Ishikawa (cell line): ENCODE results near the gene STIM1.

Source experiments
- CEBPB ChIP-seq: IDR thresholded peaks from 2 replicates; pipeline ENCODE4 v1.6.1; 2012
- CREB1 ChIP-seq: IDR thresholded peaks from 2 replicates; pipeline ENCODE4 v1.6.1; 2012; ENCODE audit warnings: low read depth
- EGR1 ChIP-seq: IDR thresholded peaks from 2 replicates; pipeline ENCODE4 v1.6.1; 2012
- EP300 ChIP-seq: IDR thresholded peaks from 2 replicates; pipeline ENCODE4 v1.6.1; 2012; ENCODE audit warnings: borderline replicate concordance
- FOXM1 ChIP-seq: IDR thresholded peaks from 2 replicates; pipeline ENCODE4 v1.6.1; 2012; ENCODE audit warnings: low read depth, borderline replicate concordance
- NFIC ChIP-seq: IDR thresholded peaks from 2 replicates; pipeline ENCODE4 v1.6.1; 2012
- RAD21 ChIP-seq: IDR thresholded peaks from 2 replicates; pipeline ENCODE4 v1.6.1; 2012; ENCODE audit warnings: low read depth
- TAF1 ChIP-seq: IDR thresholded peaks from 2 replicates; pipeline ENCODE4 v1.6.1; 2012; ENCODE audit warnings: low read depth, mild to moderate bottlenecking
- TCF12 ChIP-seq: IDR thresholded peaks from 2 replicates; pipeline ENCODE4 v1.6.1; 2012; ENCODE audit warnings: low read depth
- TEAD4 ChIP-seq: IDR thresholded peaks from 2 replicates; pipeline ENCODE4 v1.6.1; 2012
- YY1 ChIP-seq: IDR thresholded peaks from 2 replicates; pipeline ENCODE4 v1.6.1; 2012; ENCODE audit warnings: low read depth
- ZBTB7A ChIP-seq: IDR thresholded peaks from 2 replicates; pipeline ENCODE4 v1.6.1; 2012; ENCODE audit warnings: low read depth
- TF ChIP-seq, protein P1 (sequence below): IDR thresholded peaks from 2 replicates; pipeline ENCODE4 v1.6.1; 2012; ENCODE audit warnings: low read depth, mild to moderate bottlenecking
- TF ChIP-seq, protein P2 (sequence below): IDR thresholded peaks from 2 replicates; pipeline ENCODE4 v1.6.1; 2012
- TF ChIP-seq, protein P3 (sequence below): IDR thresholded peaks from 2 replicates; pipeline ENCODE4 v1.6.1; 2012

Gene STIM1

DNA sequence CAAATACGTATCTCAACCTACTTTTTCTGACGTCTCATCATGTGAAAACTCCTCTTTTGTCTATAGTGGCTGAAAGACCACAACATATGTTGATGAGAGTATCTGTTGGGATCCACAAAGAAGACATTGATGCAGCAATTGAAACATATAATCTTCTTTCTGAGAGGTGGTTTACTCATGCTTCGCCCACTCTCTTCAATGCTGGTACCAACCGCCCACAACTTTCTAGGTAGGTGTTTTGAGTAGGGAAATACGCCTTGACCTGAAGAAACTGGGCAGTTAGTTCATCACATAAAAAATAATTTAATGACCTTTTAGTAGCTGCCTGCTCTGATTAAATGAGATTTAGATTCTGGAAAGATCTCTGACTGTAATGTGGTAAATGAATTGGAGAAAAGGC lies 256.4 kb downstream of the STIM1 start:
- TF ChIP-seq CEBPB (no peak), NFIC (no peak), YY1 (no peak), TAF1 (no peak), ZBTB7A (no peak), TCF12 (no peak)
- TF ChIP-seq, protein P1, sequence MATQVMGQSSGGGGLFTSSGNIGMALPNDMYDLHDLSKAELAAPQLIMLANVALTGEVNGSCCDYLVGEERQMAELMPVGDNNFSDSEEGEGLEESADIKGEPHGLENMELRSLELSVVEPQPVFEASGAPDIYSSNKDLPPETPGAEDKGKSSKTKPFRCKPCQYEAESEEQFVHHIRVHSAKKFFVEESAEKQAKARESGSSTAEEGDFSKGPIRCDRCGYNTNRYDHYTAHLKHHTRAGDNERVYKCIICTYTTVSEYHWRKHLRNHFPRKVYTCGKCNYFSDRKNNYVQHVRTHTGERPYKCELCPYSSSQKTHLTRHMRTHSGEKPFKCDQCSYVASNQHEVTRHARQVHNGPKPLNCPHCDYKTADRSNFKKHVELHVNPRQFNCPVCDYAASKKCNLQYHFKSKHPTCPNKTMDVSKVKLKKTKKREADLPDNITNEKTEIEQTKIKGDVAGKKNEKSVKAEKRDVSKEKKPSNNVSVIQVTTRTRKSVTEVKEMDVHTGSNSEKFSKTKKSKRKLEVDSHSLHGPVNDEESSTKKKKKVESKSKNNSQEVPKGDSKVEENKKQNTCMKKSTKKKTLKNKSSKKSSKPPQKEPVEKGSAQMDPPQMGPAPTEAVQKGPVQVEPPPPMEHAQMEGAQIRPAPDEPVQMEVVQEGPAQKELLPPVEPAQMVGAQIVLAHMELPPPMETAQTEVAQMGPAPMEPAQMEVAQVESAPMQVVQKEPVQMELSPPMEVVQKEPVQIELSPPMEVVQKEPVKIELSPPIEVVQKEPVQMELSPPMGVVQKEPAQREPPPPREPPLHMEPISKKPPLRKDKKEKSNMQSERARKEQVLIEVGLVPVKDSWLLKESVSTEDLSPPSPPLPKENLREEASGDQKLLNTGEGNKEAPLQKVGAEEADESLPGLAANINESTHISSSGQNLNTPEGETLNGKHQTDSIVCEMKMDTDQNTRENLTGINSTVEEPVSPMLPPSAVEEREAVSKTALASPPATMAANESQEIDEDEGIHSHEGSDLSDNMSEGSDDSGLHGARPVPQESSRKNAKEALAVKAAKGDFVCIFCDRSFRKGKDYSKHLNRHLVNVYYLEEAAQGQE: no peak
- TF ChIP-seq, protein P2, sequence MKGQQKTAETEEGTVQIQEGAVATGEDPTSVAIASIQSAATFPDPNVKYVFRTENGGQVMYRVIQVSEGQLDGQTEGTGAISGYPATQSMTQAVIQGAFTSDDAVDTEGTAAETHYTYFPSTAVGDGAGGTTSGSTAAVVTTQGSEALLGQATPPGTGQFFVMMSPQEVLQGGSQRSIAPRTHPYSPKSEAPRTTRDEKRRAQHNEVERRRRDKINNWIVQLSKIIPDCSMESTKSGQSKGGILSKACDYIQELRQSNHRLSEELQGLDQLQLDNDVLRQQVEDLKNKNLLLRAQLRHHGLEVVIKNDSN: no peak

DNA sequence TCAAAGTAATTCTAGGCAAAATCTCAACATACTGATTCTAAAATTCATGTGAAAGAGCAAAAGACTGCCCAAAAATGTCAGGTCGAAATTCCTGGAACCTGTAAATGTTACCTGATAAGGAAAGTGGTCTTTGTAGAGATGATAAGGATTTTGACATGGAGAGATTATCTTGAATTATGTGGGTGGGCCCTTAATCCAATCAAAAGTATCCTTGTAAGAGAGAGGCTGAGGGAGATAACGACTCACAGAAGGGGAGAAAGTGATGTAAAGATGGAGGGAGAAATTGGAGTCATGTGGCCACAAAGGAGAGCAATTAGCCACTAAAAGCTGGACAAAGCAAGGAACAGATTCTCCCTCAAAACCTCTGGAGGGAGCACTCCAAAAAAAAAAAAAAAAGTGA lies 259.7 kb downstream of the STIM1 start:
- TF ChIP-seq EP300 (no peak), EGR1 (no peak), YY1 (no peak), FOXM1 (no peak), NFIC (no peak), ZBTB7A (no peak), RAD21 (no peak), CREB1 (no peak), CEBPB (no peak)
- TF ChIP-seq, protein P3, sequence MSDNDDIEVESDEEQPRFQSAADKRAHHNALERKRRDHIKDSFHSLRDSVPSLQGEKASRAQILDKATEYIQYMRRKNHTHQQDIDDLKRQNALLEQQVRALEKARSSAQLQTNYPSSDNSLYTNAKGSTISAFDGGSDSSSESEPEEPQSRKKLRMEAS: no peak

DNA sequence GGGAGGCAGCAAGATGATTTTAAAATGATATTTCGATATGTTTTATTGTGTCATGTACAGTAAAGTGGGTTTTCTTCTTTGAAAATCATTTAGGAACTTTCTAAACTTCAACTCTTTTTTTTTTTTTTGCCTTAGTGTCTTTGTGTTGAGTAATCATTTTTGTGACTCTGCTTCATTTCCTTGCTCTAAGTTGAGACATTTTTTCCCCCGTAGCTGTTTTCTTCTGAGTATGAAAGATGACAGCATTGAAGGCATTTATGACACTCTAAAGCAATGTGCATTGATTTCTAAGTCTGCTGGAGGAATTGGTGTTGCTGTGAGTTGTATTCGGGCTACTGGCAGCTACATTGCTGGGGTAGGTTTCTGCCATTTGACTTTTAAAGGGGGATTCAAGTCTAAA lies 262.6 kb downstream of the STIM1 start:
- TF ChIP-seq ZBTB7A: no peak
- TF ChIP-seq TEAD4: no peak
- TF ChIP-seq EGR1: no peak
- TF ChIP-seq YY1: no peak

DNA sequence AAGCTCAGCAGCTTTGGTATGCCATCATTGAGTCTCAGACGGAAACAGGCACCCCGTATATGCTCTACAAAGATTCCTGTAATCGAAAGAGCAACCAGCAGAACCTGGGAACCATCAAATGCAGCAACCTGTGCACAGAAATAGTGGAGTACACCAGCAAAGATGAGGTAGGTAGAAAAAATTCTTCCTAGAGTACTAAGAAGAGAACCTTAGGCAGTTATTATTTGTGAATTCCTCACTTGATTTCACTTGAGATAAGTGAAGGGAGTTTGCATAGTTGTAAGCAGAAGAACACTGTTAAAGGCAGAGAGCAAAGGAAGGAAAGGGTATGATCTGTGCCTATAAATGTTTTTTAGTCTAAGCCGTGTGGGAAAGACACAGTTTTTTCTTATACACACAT lies 267.8 kb downstream of the STIM1 start:
- TF ChIP-seq, protein P3: no peak

DNA sequence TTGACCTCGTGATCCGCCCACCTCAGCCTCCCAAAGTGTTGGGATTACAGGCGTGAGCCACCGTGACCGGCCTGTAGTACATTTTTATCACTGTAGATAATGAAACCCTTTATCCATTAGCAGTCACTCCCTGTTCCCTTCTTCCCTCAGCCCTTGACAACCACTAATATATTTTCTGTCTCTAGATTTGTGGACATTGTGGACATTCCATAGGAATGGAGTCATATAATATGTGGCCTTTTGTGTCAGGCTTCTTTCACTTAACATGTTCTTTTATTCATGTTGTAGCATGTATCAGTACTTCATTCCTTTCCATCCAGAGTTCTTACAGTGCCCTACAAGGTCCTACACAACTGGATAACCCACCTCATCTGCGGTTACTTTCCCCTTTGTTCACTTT lies 269.7 kb downstream of the STIM1 start:
- TF ChIP-seq NFIC (no peak), YY1 (no peak), FOXM1 (no peak), TCF12 (no peak), TEAD4 (no peak), ZBTB7A (no peak), RAD21 (no peak), CEBPB (no peak)
- TF ChIP-seq, protein P1: no peak

DNA sequence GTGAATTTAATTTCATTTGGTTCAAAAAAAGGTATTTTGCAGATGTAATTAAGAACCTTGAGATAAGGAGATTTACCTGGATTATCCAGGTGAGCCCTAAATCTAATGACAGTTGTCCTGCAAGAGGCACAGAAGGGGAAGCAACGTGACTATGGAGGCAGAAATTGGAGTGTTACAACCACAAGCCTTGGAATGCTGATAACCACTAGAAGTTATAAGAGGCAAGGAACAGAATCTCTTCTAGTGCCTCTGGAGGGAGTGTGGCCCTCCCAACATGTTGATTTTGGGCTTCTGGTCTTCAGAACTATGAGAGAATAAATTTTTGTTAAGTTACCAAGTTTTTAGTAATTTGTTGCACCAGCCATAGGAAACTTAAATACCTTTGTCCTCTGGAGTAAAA lies 271.9 kb downstream of the STIM1 start:
- TF ChIP-seq EP300: no peak
- no peak for TF ChIP-seq RAD21
- TF ChIP-seq CREB1: no peak
- TF ChIP-seq, protein P2: no peak
- no peak for TF ChIP-seq EGR1
- TF ChIP-seq CEBPB: no peak
- TF ChIP-seq, protein P1: no peak
- TF ChIP-seq, protein P3: no peak
- no peak for TF ChIP-seq TAF1
